PC-9 (cell line): ENCODE data around the gene TNFRSF8. TPM values are rescaled to one million over a fixed set of nuclear protein-coding genes. Genes with fewer than 3 reads are reported as not detected.
"Not testable (repeated sequence)": the region's sequence is repeated elsewhere in the genome, so short reads cannot be mapped to it uniquely, and the experiment has no call there.

Experiments used
- BruUV-seq: library from RNA; stranded (reverse); fragments of 400-500 nt; replicated peaks from 2 replicates; lab custom pipeline; 2021; lab: Mats Ljungman, UMichigan
- CTCF ChIA-PET: fragments of 300-600 bp; sonication (Branson Sonifier 250); formaldehyde crosslinking; loops from one replicate; lab custom pipeline; 2022; ENCODE audit warnings: antibody characterized with exemption; lab: Charles Lee
- POLR2A ChIA-PET: fragments of 300-600 bp; sonication (Branson Sonifier 250); formaldehyde crosslinking; loops from one replicate; lab custom pipeline; 2022; ENCODE audit warnings: antibody characterized with exemption; ENCODE audit not compliant: unreplicated experiment; lab: Charles Lee
- DNase-seq, 2 experiments: peaks; one replicate each; pipeline versions ENCODE4 v3.0.0 to v3.0.0-alpha.2; 2015 to 2022; ENCODE audit warnings: mixed read lengths in 1 of 2
- H2AFZ ChIP-seq: fragments of 200-600 bp; sonication (generic); 2 replicates; pipeline ENCODE4 v1.8.1; 2017; ENCODE audit warnings: antibody characterized with exemption
- H3F3A ChIP-seq: fragments of 200-600 bp; sonication (generic); 2 replicates; pipeline ENCODE4 v1.8.1; 2017; ENCODE audit warnings: antibody characterized with exemption, mild to moderate bottlenecking, low read depth; ENCODE audit not compliant: insufficient read depth
- H3K27ac ChIP-seq: fragments of 200-600 bp; sonication (generic); 2 replicates; pipeline ENCODE4 v1.6.1; 2016; ENCODE audit warnings: mixed run types
- H3K27me3 ChIP-seq: fragments of 200-600 bp; sonication (generic); 2 replicates; pipeline ENCODE4 v1.6.1; 2016; ENCODE audit warnings: low read depth, mixed run types; ENCODE audit not compliant: insufficient read depth
- H3K36me3 ChIP-seq: fragments of 200-600 bp; sonication (generic); 2 replicates; pipeline ENCODE4 v1.6.1; 2016; ENCODE audit warnings: low read depth, mixed run types
- H3K4me1 ChIP-seq: fragments of 200-600 bp; sonication (generic); replicated peaks from 2 replicates; pipeline ENCODE4 v1.6.1; 2016; ENCODE audit warnings: mixed run types; ENCODE audit not compliant: insufficient read depth
- H3K4me2 ChIP-seq: fragments of 200-600 bp; sonication (generic); 2 replicates; pipeline ENCODE4 v1.6.1; 2017; ENCODE audit warnings: mixed run types
- H3K4me3 ChIP-seq: fragments of 200-600 bp; sonication (generic); 2 replicates; pipeline ENCODE4 v1.6.1; 2016; ENCODE audit warnings: mixed run types
- H3K79me2 ChIP-seq: fragments of 200-600 bp; sonication (generic); 2 replicates; pipeline ENCODE4 v1.6.1; 2017; ENCODE audit warnings: low read depth, mixed run types
- H3K9me2 ChIP-seq: fragments of 200-600 bp; sonication (generic); 2 replicates; pipeline ENCODE4 v1.8.1; 2017; ENCODE audit warnings: mild to moderate bottlenecking; ENCODE audit not compliant: insufficient read depth
- H3K9me3 ChIP-seq: fragments of 200-600 bp; sonication (generic); 2 replicates; pipeline ENCODE4 v1.8.1; 2016; ENCODE audit warnings: low read depth; ENCODE audit not compliant: insufficient read depth
- H4K20me1 ChIP-seq: fragments of 200-600 bp; sonication (generic); 2 replicates; pipeline ENCODE4 v1.8.1; 2017; ENCODE audit not compliant: insufficient read depth
- CTCF ChIP-seq: fragments of 200-600 bp; sonication (generic); conservative IDR thresholded peaks from 2 replicates; pipeline ENCODE4 v1.6.1; 2017; ENCODE audit warnings: mixed run types, antibody characterized with exemption, mild to moderate bottlenecking, moderate library complexity
- EZH2 ChIP-seq: fragments of 200-600 bp; sonication (generic); IDR thresholded peaks from 2 replicates; pipeline ENCODE4 v1.8.0; 2017; ENCODE audit warnings: antibody characterized with exemption, low read depth
- intact Hi-C: fragments of 100-400 bp; cut with micrococcal nuclease; formaldehyde crosslinking; loops from one replicate; pipeline ENCODE4 v1.10.0; 2022; ENCODE audit not compliant: unreplicated experiment
- total RNA-seq: library from RNA; stranded (reverse); gene quantifications from 2 replicates; pipeline ENCODE4 v1.2.3, GENCODE V29; 2021

TNFRSF8 gene
- total RNA-seq, 1 experiment from 2014 or later = not detected

GRCh38 chr1:12040457-12041051, 22.5 kb upstream of the TNFRSF8 start:
- peaks cover 4% of the 10 kb centered on the region; the same call in 1 of the 2 replicates for H3K4me1 ChIP-seq
- BruUV-seq = no TSS peak
- peak; percentile 63 to 85 for DNase-seq
- no peaks in the 10 kb centered on the region for H3K9me2 ChIP-seq
- ChIA-PET CTCF (no interaction called here), POLR2A (interaction anchor here (0.5 to 0.8 kb wide), 3 partner anchors 21 to 132 kb away, joined by 3 to 7 read pairs (median 6); partner anchors contain the start of gene MIIP)
- TF ChIP-seq CTCF = no peak
- no peak for TF ChIP-seq EZH2
- H3K9me3 ChIP-seq = no peaks in the 10 kb centered on the region
- peak overlapping the region; percentile 36; the same call in 1 of the 2 replicates for H3K4me2 ChIP-seq
- no peak overlapping the region for H3K27ac ChIP-seq
- no peak overlapping the region for H3K4me3 ChIP-seq
- 0 out of 2 replicates have a peak, but pooled peaks cover 3% of the 10 kb centered on the region for H3K27me3 ChIP-seq
- no peaks in the 10 kb centered on the region for H3K36me3 ChIP-seq
- H2AFZ ChIP-seq = no peak overlapping the region
- no peaks in the 10 kb centered on the region for H4K20me1 ChIP-seq
- intact Hi-C loops = no loop called here
- H3K79me2 ChIP-seq = no peaks in the 10 kb centered on the region
- peaks cover 14% of the 10 kb centered on the region; the same call in 1 of the 2 replicates for H3F3A ChIP-seq

- BruUV-seq, CTCF ChIA-PET, H3K27me3 ChIP-seq, intact Hi-C loops, H4K20me1 ChIP-seq, H3K79me2 ChIP-seq, DNase-seq, H3K9me2 ChIP-seq, H3K36me3 ChIP-seq, H3K4me3 ChIP-seq, H3K9me3 ChIP-seq, H2AFZ ChIP-seq, H3K4me1 ChIP-seq, H3K27ac ChIP-seq, H3K4me2 ChIP-seq: not testable (repeated sequence)
- POLR2A ChIA-PET = interaction anchor here (0.6 kb wide), 1 partner anchor 25 kb away, joined by 7 read pairs; the partner anchor contains the start of gene MIIP
- peaks cover 14% of the 10 kb centered on the region; the same call in 1 of the 2 replicates for H3F3A ChIP-seq
Measured at GRCh38 chr1:12044187-12044877, 18.8 kb upstream of the TNFRSF8 start.

GRCh38 chr1:12046749-12047119, 16.4 kb upstream of the TNFRSF8 start:
- Histone ChIP-seq H3K36me3 (no peaks in the 10 kb centered on the region), H3F3A (no peaks in the 10 kb centered on the region), H3K27ac (no peak overlapping the region), H3K27me3 (no peaks in the 10 kb centered on the region), H3K4me1 (peaks cover 2% of the 10 kb centered on the region; the same call in 1 of the 2 replicates), H3K4me2 (no peak overlapping the region), H3K4me3 (no peak overlapping the region), H3K79me2 (no peaks in the 10 kb centered on the region), H3K9me2 (no peaks in the 10 kb centered on the region), H4K20me1 (no peaks in the 10 kb centered on the region), H3K9me3 (no peaks in the 10 kb centered on the region), H2AFZ (no peak overlapping the region)
- POLR2A ChIA-PET = no interaction called here
- CTCF ChIA-PET = no interaction called here
- DNase-seq = no peak
- intact Hi-C loops = no loop called here
- BruUV-seq = no TSS peak
- no peak for TF ChIP-seq EZH2
- TF ChIP-seq CTCF = no peak
